Measurements from ENCODE around the gene WASHC2A.
"Not testable (repeated sequence)": the region's sequence is repeated elsewhere in the genome, so short reads cannot be mapped to it uniquely, and the experiment has no call there.

The WASHC2A gene

DNA sequence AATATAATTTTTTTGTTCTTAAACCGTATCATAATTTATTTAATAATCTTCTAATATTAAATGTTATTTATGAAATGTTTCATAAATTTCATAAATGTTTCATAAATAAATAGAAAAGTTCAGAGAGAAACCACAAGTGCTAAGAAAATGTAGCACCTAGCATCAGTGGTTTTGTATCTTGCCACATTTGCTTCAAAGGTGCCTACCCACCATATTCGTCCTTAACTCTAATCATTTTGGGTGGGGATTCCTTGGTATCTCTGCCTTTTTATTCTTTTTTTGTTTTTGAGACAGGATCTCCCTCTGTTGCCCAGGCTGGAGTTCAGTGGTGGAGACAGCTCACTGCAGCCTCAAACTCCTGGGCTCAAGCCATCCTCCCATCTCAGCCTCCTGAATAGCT is 7.4 kb downstream of the WASHC2A start:
- not testable (repeated sequence) for DNase-seq

DNA sequence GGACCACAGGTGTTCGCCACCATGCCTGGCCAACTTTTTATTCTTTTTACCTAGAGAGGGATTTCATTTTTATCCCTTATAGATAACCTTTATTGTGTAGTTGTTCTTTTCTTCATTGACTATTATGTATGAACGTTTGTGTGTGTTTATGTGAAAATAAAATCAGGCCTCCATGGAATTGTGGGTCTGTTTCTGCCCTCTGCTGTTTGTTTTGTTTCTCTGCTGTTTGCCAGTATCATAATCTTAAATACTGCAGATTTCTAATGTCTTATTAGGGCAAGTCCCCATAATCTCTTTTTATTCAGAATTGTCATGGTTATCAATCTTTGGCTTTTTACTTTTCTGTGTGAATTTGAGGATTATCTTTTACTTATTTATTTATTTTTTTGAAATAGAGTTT is 7.8 kb downstream of the WASHC2A start:
- DNase-seq = not testable (repeated sequence)

DNA sequence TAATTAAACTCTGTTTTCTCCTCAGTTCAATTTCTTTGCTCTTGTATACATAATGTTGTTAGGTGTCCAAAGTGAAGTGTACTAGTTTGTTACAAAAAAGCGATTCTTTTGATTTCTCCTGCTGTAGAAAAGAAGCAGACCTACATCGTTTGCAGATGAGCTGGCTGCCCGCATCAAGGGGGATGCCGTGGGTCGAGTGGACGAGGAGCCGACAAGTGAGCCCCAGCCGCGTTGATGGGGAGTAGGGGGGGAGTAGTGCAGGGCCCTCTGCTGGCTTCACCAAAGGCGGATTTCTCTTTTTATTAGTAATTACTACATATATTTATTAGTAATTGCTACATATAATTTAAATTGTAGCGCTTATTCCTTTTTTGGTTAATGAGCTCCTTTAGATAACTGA is 23.6 kb downstream of the WASHC2A start:
- DNase-seq = not testable (repeated sequence)

DNA sequence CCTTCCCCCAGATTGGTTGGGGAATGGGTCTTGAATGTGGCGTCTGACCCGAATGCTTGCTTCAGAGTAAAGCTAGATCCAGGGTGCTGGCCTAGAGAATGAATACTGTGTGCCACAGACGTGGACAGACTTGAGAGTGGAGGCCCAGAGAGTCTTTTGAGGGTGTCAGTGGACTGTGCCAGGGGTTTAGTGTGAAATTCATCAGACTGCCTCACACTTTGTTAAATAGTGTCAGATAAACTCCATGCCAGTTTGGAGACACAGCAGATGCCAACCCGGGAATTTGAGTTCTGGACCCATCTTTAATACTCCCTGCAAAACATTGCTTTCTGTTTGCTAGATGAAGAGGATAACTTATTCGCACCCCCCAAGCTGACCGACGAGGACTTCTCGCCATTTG is 25.2 kb downstream of the WASHC2A start:
- DNase-seq = not testable (repeated sequence)

DNA sequence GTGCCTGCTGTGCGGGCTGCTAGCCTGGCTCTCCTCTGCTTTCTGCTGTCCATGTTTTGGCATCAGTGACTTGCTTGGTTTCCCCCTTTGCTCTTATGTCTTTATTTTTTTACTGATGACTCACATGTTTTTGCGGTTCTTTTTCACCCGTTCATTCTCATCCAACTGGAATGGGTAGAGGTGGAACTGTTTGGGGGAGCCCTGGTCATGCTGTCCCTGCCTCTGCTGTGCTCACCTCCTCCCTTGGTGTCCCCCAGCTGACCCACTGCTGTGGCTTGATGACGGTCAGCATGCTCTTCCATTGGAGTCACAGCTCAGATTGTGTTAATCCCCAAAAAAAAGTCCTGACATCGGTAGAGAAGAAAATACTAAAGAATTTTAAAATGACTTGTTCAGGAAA is 26.9 kb downstream of the WASHC2A start:
- DNase-seq = not testable (repeated sequence)

DNA sequence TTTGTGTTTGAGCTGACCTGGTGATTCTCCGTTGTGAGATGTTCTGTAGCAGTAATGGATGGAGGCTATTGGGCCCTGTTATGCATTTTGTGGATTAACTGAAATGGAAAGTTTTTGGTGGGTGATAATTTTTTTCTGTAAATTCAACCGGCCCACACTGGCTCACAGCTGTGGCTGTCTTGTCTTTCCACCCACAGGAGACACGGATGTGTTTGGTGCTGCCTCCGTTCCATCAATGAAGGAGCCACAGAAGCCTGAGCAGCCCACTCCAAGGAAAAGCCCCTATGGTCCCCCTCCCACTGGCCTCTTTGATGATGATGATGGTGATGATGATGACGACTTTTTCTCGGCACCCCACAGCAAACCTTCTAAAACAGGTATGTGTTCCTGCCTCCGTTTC is 27.6 kb downstream of the WASHC2A start:
- not testable (repeated sequence) for DNase-seq

DNA sequence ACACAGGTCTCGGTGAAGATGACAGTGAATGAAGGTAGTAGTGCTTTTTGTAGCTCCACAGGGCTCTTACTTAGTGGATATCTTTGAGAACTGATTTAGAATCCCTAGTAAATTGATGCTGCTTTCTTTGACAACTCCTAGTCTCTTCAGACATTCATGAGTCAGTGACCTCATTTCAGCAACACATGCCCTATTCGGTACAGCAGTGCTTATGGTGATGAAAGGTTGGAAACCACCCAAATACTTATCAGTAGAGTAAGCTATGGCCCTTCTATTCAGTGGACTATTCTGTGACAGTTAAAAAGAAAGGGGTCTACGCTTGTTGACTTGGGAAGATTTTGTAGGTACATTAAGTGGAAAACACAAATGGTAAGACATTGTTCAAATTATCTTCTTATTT is 29.0 kb downstream of the WASHC2A start:
- DNase-seq = not testable (repeated sequence)

DNA sequence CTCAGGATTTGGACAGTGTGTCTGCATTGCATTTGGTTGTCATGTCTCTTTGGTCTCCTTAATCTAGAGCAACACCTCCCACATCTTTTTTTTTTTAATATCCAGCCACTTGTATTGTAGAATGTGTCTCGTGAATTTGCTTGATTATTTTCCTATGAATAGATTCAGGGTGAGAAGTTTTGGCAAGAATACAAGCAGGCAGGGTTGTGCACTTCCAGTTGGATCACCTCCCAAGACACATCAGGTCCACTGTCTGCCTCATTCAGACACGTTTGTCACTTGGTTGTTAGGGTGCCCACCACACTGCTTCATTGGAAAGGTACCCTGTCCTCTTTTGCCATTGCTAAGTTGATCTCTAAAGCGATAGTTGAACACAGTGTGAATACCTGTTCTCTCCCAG is 30.9 kb downstream of the WASHC2A start:
- not testable (repeated sequence) for DNase-seq

DNA sequence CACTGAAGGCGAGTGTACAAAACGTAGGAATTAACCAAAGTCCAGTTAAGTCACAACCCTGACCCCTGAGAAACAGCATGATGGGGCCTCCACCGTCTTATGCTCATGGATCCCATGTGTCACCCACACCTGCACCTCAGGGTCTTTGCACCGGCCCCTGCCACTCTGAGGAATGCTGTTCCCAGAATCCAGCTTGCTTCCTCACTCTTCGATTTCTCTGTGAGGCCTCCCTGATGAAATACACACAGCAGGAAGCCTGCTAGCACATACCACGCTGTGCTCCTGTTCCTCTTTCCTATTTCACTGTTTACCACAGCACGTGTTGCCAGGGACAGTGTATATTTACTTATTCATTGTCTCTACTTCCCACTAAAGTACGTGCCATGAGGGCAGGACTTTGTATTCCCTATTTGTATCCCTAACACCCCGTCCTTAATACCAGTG is 33.4 kb downstream of the WASHC2A start:
- not testable (repeated sequence) for DNase-seq

DNA sequence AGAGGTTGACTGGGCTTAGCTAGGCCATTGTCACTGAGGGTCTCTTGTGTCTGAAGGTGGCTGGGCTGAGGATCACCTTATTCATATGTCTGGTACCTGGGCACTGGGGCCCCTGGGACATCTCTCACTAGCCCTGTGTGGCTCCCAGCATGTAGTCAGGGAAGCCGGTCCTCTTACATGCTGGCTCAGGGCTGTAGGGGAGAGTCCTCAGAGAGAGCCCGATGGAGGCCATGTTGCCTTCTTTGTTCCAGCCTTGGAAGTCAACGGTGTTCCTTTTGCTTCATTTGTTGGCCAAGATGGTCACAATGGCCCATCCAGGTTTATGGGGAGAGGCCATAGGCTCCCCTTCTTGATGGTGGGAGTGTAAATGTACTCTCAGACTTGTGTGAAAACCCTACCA is 34.0 kb downstream of the WASHC2A start:
- DNase-seq = not testable (repeated sequence)

DNA sequence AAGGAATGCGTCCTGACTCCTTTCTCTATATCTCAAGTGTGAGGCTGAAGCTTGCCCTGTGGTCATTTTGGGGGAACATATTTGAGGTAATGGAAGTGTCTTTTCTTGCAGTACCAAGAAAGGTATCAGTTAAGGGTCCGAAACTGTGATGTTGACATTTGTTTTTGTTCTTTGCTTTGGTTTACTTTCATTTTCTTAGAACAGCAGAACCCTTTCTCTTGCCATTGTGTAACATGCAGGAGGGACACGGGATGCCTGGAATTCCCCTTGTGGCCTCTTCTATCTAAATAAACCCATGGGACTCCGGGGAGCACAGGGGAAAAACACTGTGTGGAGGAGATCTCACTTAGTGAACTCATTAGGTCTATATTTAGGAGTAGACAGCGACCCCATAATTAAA is 34.5 kb downstream of the WASHC2A start:
- DNase-seq = not testable (repeated sequence)

DNA sequence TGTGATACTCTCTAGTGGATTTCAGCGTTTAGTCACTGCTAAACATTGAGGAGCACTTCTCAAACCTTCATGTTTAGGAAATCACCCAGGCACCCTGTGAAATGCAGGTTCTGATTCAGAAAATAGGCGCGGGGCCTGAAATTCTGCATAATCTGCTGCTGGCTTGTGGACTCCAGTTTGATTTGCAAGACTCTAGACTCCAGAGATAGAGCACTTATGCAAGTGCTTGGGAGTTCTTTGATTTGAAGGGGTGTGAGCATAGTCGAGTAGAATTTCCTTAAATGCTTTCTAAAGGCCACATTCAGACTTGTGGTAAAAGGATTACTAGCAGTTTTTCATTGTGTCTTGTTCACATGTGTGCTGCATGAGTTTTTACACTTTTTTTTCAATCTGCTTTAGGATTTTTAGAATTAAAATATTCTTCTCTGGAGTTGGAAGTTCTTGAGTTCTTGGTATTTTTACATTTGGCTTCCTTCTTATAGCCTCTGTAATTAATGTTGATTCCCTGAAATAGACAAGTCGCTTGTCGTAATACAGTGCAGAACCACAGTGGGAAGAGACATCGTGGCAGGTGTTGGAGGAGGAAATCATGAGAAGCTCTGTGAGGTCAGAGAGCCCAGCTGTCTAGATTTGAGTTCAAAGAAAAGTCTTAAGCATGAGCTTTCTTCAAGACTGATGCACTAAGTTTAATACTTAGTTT is 41.4 kb downstream of the WASHC2A start:
- not testable (repeated sequence) for DNase-seq

DNA sequence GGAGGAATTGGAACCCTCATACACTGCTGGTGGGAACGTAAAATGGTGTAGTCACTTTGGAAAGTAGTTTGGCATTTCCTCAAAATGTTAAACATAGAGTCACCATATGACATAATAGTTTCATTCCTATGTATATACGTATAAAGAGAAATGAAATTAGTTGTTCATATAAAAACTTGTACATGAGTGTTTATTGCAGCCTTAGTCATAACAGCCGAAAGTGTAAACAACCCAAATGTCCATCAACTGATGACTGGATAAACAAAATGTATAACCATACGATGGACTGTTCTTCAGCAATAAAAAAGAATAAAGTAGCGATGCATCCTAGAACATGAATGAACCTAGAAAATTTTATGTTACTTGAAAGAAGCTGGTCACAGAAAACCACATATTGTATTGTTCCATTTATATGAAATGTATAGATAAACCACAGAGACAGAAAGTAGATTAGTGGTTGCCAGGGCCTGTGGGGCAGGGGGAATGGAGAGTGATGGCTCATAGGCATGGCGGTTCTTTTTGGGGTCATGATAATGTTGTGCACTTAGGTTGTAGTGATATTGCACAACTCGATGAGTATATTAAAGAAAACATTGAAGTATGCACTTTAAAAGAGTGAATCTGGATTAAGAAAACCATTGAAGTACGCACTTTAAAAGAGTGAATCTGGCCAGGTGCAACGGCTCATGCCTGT is 44.8 kb downstream of the WASHC2A start:
- not testable (repeated sequence) for DNase-seq

DNA sequence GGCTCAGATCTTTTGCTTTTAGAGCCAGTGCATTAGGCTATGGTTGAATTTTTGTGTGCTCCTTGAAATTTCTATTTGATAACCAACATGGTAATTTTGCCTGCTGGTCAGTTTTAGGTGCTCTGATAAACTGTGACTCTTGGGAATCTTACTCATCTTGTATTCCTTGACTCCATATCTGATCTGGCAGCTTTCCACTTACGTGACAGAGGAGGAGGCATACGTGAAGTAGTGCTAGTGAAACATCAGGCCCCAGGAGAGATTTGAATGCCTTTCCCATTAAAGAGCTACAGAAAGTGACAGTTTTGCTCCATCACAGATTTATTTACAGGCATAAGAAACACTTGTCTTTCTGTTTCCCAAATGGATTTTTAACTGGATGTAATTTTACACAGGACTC is 59.0 kb downstream of the WASHC2A start:
- DNase-seq = not testable (repeated sequence)

DNA sequence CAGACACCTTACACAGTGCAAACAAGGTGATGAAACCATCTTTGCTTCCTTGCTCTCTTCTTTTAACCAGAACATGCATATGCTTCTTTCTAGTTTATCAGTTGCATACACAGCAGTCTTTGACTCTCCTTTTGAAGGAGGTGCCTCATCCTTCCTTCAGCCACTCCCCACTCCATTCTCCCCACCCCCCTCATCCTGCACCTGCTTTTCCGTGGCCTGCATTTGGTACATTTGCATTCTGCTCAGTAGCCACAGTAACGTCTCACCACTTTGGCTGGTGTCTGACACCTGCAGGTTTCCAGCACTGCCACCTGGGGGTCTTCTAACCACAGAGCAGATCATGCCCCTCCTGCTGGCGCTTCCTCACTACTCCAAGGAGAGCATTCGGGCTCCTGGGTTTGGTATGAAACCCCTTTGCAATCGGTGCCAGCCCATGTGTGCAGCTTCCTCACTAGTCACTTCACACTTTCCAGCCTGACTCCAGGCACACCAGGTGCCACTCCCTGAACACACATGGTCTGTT is 60.1 kb downstream of the WASHC2A start:
- not testable (repeated sequence) for DNase-seq

DNA sequence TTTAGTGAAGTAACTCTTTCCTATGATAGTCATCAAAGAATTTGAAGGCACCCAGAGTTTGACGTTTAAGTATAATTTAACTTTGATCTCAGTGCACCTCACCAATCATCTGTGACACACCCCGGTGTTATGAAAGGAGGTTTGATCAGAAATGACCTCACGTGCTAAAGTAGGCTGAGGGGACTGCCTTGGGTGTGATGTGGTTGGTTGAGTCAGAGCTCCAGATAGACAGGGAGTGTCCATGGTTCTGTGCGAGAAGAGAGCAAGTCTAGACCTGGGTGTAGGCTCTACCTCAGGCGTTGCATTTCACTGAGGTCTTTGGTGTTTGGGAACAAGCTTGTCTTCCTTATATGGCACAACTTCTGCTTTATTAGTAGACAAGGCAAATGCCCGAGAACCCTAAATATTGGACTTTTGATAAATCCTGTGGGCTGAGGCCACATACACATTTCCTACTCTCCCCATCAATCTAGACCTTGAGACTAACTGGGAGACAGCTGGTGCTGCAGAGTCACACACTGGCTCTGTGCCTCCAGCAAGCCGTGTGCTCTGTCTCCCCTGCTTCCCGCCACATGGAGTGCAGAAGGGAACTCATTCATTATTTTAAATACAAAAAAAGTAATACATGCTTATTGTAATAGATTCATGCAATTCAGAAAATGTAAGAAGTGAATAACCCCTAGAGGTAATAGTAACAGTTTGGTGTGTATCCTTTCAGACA is 63.7 kb downstream of the WASHC2A start:
- not testable (repeated sequence) for DNase-seq

DNA sequence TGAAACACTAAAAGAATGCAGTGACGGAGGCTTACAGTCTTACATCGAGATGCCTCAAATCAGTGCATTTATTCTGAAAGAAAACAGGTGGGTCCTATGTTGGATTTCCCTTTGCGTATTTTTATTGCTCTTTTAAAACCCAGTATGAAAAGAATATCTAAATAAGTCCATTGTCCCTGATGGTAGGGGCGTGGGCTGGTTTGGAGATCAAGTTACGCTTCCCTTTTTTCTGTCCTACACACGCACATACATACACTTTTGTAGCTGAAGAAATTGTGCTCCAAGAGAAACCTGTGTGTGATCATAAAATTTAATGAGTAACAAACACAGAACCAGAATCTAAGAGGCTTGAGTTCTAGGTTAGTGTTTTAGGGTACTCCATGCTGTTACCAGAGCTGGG is 64.6 kb downstream of the WASHC2A start:
- not testable (repeated sequence) for DNase-seq

DNA sequence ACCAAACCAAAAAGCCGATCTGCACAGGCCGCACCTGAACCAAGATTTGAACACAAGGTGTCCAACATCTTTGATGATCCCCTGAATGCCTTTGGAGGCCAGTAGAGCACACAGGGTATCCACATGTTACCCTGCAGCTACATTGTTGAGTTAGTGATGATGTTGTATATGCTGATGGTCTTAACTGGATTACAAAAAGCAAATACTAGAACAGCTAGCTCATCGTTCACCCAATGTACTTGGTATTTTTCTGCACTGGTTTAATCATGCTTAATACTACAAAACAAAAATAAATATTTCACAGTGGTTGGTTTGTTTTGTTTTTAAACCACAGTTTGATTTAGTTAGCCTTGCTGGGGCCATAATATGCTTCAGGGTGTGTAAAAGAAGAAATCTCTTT is 65.1 kb downstream of the WASHC2A start:
- DNase-seq = not testable (repeated sequence)

DNA sequence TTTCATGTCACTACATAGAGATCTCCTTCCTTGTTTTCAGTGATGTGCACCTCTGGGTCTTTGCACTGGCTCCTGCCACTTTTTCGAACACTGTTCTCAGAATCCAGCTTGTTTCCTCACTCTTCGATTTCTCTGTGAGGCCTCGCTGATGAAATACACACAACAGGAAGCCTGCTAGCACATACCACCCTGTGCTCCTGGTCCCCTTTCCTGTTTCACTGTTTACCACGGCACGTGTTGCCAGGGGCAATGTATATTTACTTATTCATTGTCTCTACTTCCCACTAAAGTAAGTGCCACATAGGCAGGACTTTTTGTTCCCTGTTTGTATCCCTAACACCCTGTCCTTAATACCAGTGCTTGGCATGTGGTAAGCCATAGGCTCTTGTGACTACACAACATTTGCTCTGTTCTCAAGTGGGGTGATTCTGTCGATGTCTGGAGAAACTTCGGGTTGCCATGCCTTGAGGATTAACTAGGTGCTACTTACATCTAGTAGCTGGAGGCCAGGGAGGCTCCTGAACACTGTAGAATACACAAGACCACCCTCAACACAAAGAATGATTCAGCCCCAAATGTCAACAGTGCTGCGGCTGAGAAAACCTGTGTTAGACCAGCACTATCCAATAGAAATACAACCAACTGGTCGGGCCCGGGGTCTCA is 75.9 kb downstream of the WASHC2A start:
- DNase-seq = not testable (repeated sequence)

DNA sequence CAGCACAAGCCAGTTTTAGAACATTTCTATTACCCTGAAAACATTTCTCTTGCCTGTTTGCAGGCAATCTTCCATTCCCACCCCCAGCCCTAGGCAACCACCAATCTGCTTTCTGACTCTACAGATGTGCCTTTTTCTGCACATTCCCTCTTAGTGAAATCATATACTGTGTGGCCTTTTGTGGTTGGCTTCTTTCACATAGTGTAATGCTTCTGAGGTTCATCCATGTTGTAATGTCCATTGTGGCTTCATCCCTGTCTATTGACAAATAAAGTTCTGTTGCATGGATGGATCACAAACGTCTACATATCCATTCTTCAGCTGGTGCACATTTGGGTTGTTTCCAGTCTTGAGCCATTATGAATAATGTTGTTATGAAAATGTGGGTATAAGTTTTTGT is 77.8 kb downstream of the WASHC2A start:
- not testable (repeated sequence) for DNase-seq

DNA sequence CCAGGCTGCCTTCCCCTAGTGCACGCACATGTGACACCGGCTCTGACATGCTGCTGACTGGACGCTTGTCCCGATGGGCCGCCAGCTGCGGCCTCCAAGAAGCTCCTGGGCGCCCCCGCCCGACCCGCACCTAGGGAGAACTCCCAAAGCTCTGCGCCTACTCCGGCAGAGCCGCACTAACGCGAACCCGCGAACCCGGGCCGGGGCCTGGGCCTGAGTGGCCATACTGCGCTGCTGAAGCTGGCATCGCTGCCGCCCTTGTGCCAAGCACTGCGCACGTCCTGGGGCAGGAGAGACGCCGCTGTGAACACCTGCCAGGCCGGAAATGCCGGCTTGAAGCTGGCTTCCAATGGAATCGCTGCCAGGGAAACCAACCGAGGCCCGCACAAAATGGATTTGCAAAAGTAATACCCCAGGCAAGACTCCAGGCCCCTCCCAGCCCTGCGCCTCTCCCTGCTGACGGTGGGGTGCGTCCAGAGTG is 85.1 kb downstream of the WASHC2A start:
- peak; percentile 54 for DNase-seq

DNA sequence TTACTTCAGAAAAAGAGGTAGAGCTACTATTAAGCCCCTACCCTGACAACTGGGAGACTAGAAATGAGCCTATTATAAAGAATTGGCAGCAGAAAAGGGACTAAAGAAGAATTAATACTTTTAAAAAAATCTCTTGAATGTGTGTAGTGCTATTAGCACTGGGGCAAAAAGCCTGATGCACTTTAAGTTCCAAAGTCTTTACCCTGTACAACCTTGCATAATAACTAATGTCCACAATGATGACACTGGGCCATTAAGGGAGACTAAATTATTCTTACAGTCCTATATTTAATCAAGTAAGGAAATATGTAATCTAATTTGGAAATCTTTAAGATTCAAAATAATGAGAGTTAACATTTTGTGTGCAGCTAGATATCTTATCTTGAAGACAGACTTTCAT is 90.1 kb downstream of the WASHC2A start:
- DNase-seq = not testable (repeated sequence)

DNA sequence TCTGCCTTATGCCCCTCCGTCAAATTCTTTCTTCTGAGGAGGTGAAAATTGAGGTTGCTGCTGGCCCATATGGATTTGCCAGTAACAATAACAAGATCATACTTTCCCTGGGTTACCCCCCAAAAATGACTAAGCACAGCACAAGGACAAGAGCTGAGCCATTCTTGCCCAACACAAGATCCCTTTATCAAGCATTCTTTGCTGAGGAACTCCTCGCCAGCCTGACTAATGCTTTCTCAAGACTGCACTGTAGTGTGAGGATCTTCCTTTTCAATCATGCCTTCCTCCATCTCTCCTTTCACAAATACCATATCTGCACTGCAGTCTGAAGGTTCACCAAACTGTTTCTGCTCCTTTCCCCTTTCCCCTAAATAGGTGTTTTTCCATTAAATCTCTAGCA is 92.1 kb downstream of the WASHC2A start:
- not testable (repeated sequence) for DNase-seq
